Hepatocyte (in vitro differentiated cells): ENCODE measurements around the gene EPHA10.

Source experiments
- CTCF ChIP-seq: fragments of 200-600 bp; sonication (generic); IDR thresholded peaks from 2 replicates; pipeline ENCODE4 v1.5.1; 2016; ENCODE audit warnings: antibody characterized with exemption, mild to moderate bottlenecking; ENCODE audit not compliant: poor library complexity
- EZH2 ChIP-seq: fragments of 200-600 bp; sonication (generic); IDR thresholded peaks from 2 replicates; pipeline ENCODE4 v1.6.1; 2016; ENCODE audit warnings: antibody characterized with exemption, mild to moderate bottlenecking, borderline replicate concordance
- EZH2phosphoT487 ChIP-seq: fragments of 200-600 bp; sonication (generic); IDR thresholded peaks from one replicate; pipeline ENCODE4 v1.6.1; 2018; ENCODE audit warnings: antibody characterized with exemption, mild to moderate bottlenecking, low read depth, moderate library complexity; ENCODE audit not compliant: unreplicated experiment, severe bottlenecking

GRCh38 chr1:37714689-37715088 is 50.2 kb downstream of the EPHA10 start:
- TF ChIP-seq CTCF (no peak), EZH2 (no peak), EZH2phosphoT487 (no peak)
